Umbilical cord (tissue), 2 donors: ENCODE measurements around the gene OR6C6. TPM values are rescaled to one million over a fixed set of nuclear protein-coding genes. Genes with fewer than 3 reads are reported as not detected.
"Not testable (repeated sequence)": the region's sequence is repeated elsewhere in the genome, so short reads cannot be mapped to it uniquely, and the experiment has no call there.

ENCODE experiments used
- DNase-seq: peaks from one replicate; pipeline ENCODE4 v3.0.0-alpha.2; 2015; ENCODE audit warnings: low spot score
- total RNA-seq: library from RNA; depleted of rRNA; stranded (reverse); fragments of >200 nt; gene quantifications from one replicate; pipeline ENCODE4 v1.2.3, GENCODE V29; 2014; ENCODE audit warnings: low replicate concordance; ENCODE audit not compliant: insufficient read depth

Gene OR6C6
- total RNA-seq: 8.4 TPM

DNA sequence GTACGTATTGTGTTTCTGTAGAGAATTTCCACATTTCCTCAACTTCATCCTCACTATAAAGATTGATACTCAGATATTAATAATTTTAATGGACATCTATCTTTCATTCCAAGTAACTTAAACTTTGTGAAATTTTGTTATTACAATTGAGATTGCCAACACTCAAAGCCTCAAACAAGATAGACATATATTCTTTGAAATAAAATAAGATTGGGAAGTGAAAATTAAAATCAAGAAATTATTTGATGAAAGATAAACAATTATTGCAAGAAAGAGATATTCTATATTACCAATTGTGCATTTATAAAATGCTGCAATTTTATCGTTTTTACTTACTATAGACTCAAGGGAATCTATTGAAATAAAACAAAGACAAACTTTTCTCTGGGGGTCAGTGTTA is at the start of gene OR6C6:
Gene OR6C6 (minus strand): TSS at position 101 of the 400 bp plus-strand sequence. CDS start 1,337 bp downstream, outside the sequence.
- no peak for DNase-seq

DNA sequence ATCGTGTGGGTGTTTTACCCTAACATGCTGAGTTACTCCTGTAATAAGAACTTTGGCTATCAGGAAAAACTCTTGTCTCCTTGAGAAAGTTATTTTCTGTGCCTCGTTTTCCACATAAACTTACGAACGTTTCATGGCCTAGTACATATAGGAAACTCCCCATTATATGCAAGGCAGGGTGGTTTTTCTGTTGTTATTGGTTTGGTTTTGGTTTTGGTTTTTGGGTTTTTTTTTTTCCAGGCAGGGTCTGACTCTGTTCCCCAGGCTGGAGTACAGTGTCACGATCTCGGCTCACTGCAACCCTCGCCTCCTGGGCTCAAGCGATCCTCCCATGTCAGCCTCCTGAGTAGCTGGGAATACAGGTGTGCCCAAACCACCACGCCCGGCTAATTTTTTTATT is 39.6 kb upstream of the OR6C6 start:
- no peak for DNase-seq

DNA sequence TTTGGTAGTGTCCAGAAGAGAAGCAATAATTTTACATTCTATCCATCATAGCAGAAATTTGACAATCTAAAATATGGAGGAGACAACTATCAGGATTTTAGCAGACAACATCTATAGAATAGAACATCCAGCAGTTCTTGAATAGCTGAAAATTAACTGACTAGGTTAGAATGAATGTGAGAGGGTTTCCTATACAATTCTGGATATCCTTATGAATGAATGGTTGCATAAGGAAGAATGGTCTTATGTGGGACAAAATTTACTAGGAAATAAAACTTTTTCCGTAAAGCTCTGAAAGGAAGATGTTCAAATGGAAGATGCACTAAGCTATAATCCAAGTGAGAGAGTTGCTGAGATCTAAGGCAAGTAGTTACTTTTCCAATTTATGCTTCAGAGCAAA is 34.1 kb upstream of the OR6C6 start, which contains the start of gene OR6C3:
Gene OR6C3 (plus strand): TSS at position 301 of the 400 bp plus-strand sequence. CDS start 955 bp downstream, outside the sequence.
- no peak for DNase-seq

- DNase-seq: not testable (repeated sequence)
Observed at GRCh38 chr12:55325801-55326200, 29.4 kb upstream of the OR6C6 start.

GRCh38 chr12:55320201-55320600 is 23.8 kb upstream of the OR6C6 start:
- DNase-seq: no peak

GRCh38 chr12:55314043-55314442 is 17.7 kb upstream of the OR6C6 start, which contains the start of gene OR6C1:
TSS of gene OR6C1 (plus strand) at chr12:55314343. CDS start at chr12:55320600, 6,257 bp downstream.
- DNase-seq: no peak

DNA sequence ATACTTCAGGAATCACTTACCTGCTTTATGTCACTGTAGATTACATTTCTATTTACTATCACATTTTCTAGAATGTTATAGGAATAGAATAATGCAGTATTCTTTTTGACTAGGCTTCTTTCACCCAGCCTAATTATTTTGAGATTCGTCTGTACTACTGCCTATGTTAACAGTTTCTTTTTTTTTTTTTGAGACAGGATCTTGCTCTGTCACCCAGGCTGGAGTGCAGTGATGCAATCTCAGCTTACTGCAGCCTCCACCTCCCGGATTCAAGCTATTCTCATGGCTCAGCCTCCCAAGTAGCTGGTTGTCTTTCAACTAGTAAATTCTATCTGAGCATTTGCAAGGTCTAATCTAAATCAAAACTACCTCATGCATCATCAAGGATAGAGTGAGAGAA is 6.4 kb downstream of the OR6C6 start:
- DNase-seq: no peak

GRCh38 chr12:55280991-55281390 is 15.4 kb downstream of the OR6C6 start:
- DNase-seq: no peak

DNA sequence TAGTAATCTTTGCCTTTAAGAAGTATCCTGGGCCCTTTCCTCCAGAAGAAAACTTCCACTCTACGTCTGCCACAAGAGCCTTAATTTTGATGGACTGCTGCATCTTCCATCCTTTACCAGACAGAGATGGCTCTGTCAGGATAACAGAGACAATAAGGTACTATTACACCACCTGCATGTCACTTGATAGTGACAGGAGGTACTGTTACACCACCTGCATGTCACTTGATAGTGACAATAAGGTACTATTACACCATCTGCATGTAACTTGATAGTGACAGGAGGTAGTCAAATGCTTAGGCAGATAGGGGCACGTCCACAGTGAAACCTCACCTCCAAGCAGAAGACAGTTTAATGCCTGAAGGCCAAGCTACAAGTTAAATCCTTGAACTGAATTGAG is 38.1 kb downstream of the OR6C6 start:
- DNase-seq: no peak

DNA sequence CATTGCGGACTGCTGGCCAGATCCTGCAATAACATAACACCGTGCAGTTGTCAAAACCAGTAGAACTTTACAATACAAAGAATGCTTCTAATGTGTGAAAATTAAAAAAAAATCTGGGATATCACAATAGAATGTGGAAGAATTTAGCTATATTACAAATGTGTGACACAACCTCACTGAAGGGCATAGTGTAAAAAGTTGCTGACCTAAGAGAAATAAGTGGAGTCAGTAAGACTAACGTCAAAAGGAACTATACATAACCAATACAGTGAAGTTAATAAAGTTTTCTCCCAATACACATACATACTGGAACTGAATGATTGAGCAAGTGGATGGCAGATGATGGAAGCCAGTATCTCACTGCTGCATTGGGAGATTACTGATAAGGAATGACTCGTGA is 39.5 kb downstream of the OR6C6 start:
- no peak for DNase-seq

GRCh38 chr12:55253281-55253680 is 43.1 kb downstream of the OR6C6 start:
- no peak for DNase-seq

DNA sequence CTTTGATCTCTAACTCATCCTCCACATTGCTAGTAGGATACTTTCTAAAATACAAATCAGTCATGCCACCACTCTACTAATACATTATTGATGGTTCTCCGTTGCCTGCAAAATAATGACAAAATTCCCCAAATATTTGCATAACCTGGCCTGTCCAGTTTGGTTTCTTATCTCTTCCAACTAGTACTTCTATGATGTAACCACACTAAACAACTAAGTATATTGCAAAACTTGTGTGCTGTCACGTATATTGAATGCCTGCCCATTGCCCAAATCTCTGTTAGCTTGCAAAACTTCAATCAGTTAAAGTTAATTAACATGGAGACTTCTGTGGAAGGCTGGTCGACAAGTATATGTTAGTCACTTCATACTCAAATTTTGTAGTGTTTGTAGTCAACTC is 45.4 kb downstream of the OR6C6 start:
- no peak for DNase-seq

DNA sequence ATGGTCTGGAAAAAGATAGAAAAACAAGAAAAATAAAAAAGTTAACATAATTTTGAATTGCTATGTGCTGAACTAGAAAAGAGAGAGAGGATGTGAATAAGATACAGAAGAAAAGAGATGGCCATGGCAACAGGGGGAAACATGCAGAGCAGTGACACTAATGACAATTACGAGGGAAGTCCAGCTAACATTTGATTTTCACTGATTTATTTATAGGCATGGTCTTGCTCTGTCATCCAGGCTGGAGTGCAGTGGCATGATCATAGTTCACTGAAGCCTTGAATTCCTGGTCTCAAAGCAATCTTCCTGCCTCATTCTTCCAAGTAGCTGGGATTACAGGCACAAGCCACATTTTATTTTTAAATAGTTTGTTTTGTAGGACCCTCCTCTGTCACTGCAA is 50.2 kb downstream of the OR6C6 start:
- no peak for DNase-seq

DNA sequence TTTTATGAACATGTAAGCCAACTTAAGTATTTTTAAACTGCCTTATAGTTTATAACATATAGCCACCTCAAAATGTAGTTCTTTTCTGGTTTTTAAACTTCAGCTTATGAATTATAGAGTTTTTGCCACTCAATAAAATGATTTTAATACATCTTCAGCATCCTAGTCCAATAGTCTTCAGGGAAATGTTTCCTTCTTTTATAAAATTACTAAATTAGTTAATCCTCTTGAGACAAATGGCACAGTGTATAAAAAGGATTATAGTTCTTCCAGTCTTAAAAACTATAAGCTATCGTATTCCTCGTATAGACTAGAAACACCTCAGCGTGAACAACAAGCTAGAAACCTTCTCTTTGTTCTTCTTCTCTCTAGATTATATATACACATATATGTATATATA is 52.1 kb downstream of the OR6C6 start, which contains the start of gene OR6C74:
Gene OR6C74 (plus strand): TSS at position 301 of the 400 bp plus-strand sequence. CDS start 2,679 bp downstream, outside the sequence.
- no peak for DNase-seq

Other genes with a start within 250 kb of the OR6C6 start
- 1.2 TPM for gene OR9K2, start 170.2 kb downstream of the OR6C6 start, total RNA-seq
- 9.9 TPM for gene OR10A7, start 75.5 kb downstream of the OR6C6 start, total RNA-seq
- not detected for gene OR6C74, start 52.0 kb downstream of the OR6C6 start, total RNA-seq
- 0.48 TPM for gene OR6C1, start 17.8 kb upstream of the OR6C6 start, total RNA-seq
- 8.9 TPM for gene OR6C3, start 34.2 kb upstream of the OR6C6 start, total RNA-seq
- gene OR6C75, start 66.4 kb upstream of the OR6C6 start, total RNA-seq: 3.9 TPM
- 1.9 TPM for gene OR6C65, start 104.0 kb upstream of the OR6C6 start, total RNA-seq
- 16.1 TPM for gene OR6C76, start 129.7 kb upstream of the OR6C6 start, total RNA-seq
- gene OR6C2, start 147.5 kb upstream of the OR6C6 start, total RNA-seq: 11.8 TPM
- 4.6 TPM for gene OR6C70, start 173.6 kb upstream of the OR6C6 start, total RNA-seq
- gene OR6C68, start 195.8 kb upstream of the OR6C6 start, total RNA-seq: not detected